Testis (tissue), 3 donors: ENCODE measurements around the gene IL31RA. TPM values are rescaled to one million over a fixed set of nuclear protein-coding genes. Genes with fewer than 3 reads are reported as not detected.

Experiments
- DNase-seq: peaks from one replicate; pipeline ENCODE4 v3.0.0-alpha.2; 2019
- H3K27ac ChIP-seq, 2 donors: fragments of 200-600 bp; sonication (generic); one replicate each; pipeline ENCODE4 v1.5.1; 2019
- H3K27me3 ChIP-seq: fragments of 200-600 bp; sonication (generic); one replicate; pipeline ENCODE4 v1.5.1; 2019
- H3K36me3 ChIP-seq: fragments of 200-600 bp; sonication (generic); one replicate; pipeline ENCODE4 v1.5.1; 2017; ENCODE audit warnings: low read depth; ENCODE audit errors: missing control alignments
- H3K4me1 ChIP-seq: fragments of 200-600 bp; sonication (generic); one replicate; pipeline ENCODE4 v1.5.1; 2019
- H3K4me3 ChIP-seq, 2 donors: fragments of 200-600 bp; sonication (generic); one replicate each; pipeline ENCODE4 v1.5.1; 2017 to 2019
- H3K9me3 ChIP-seq: fragments of 200-600 bp; sonication (generic); one replicate; pipeline ENCODE4 v1.5.1; 2017
- CTCF ChIP-seq, 3 experiments: fragments of 450-650 bp in 2 of 3; fragments of 200-600 bp in 1 of 3; sonication (generic) in 1 of 3; IDR thresholded peaks; one replicate each; pipeline ENCODE4 v1.5.1; 2016 to 2019; ENCODE audit warnings: antibody characterized with exemption in 3 of 3, mild to moderate bottlenecking in 2 of 3, moderate library complexity in 1 of 3
- POLR2A ChIP-seq: fragments of 450-650 bp; IDR thresholded peaks from one replicate; pipeline ENCODE4 v1.6.1; 2017; ENCODE audit warnings: antibody characterized with exemption, mild to moderate bottlenecking, moderate library complexity
- WGBS, 2 donors: methylation state at CpG; one replicate each; pipeline ENCODE4 v1.1.5; 2018; 5-methylcytosine and 5-hydroxymethylcytosine counted together
- intact Hi-C: fragments of 100-400 bp; cut with DNase I; formaldehyde crosslinking; loops from one replicate; pipeline ENCODE4 v1.15.1; 2023; ENCODE audit warnings: low total_unique reads
- polyA plus RNA-seq: library from polyadenylated mRNA; stranded (reverse); fragments of 350-450 nt; fragmentation: Illumina TruSeq; extraction: RNeasy Lipid Tissue Mini Kit (QIAGEN cat#74804); gene quantifications from one replicate; pipeline ENCODE4 v1.2.3, GENCODE V29; 2014; ENCODE audit warnings: low read depth, low replicate concordance; ENCODE audit not compliant: insufficient read depth
- total RNA-seq, 2 donors: library from RNA; depleted of rRNA; stranded (reverse); fragments of >200 nt; gene quantifications; one replicate each; pipeline ENCODE4 v1.2.3, GENCODE V29; 2016

IL31RA gene
- total and polyA plus RNA-seq, 3 donors from 2014 or later = 2.7 to 3.9 (median 3.1) TPM

- no peaks in the 10 kb centered on the region for H3K4me1 ChIP-seq
- TF ChIP-seq POLR2A (no peak), CTCF (IDR thresholded peaks at IDR 0.05) (no peak)
- intact Hi-C loops = no loop called here
- no peaks in the 10 kb centered on the region for H3K9me3 ChIP-seq
- H3K4me3 ChIP-seq = no peak overlapping the region
- WGBS, 2 donors = 83 to 85% methylated on average over 9 of the region's 9 CpGs
- H3K27ac ChIP-seq = no peak overlapping the region
- H3K27me3 ChIP-seq = no peaks in the 10 kb centered on the region
- no peak for DNase-seq
- H3K36me3 ChIP-seq = no peaks in the 10 kb centered on the region
Observed at GRCh38 chr5:55864606-55865541, 13.7 kb downstream of the IL31RA start.

GRCh38 chr5:55865831-55866230 lies 14.7 kb downstream of the IL31RA start:
- H3K4me1 ChIP-seq = no peaks in the 10 kb centered on the region
- intact Hi-C loops = no loop called here
- DNase-seq = no peak

GRCh38 chr5:55866485-55866884 lies 15.3 kb downstream of the IL31RA start:
- no peak for DNase-seq
- Histone ChIP-seq H3K4me3 (no peak overlapping the region), H3K4me1 (no peaks in the 10 kb centered on the region), H3K9me3 (no peaks in the 10 kb centered on the region), H3K27ac (no peak overlapping the region), H3K27me3 (no peaks in the 10 kb centered on the region), H3K36me3 (no peaks in the 10 kb centered on the region)
- TF ChIP-seq CTCF (IDR thresholded peaks at IDR 0.05) (no peak), POLR2A (no peak)
- intact Hi-C loops = no loop called here
- WGBS, 2 donors = 91% methylated on average over 7 of the region's 8 CpGs

More at GRCh38 chr5:55865831-55866230, 14.7 kb downstream of the IL31RA start:
- Histone ChIP-seq H3K4me3 (no peak overlapping the region), H3K9me3 (no peaks in the 10 kb centered on the region), H3K36me3 (no peaks in the 10 kb centered on the region), H3K27ac (no peak overlapping the region), H3K27me3 (no peaks in the 10 kb centered on the region)
- WGBS, 2 donors = 85 to 90% methylated on average over 2 to 3 of the region's 3 CpGs
- TF ChIP-seq CTCF (IDR thresholded peaks at IDR 0.05) (no peak), POLR2A (no peak)

GRCh38 chr5:55866934-55867333 lies 15.8 kb downstream of the IL31RA start:
- H3K4me3 ChIP-seq = no peak overlapping the region
- H3K9me3 ChIP-seq = no peaks in the 10 kb centered on the region
- H3K27ac ChIP-seq = no peak overlapping the region
- TF ChIP-seq CTCF (IDR thresholded peaks at IDR 0.05) (no peak), POLR2A (no peak)
- H3K27me3 ChIP-seq = no peaks in the 10 kb centered on the region
- WGBS, 2 donors = 36 to 55% methylated on average over 5 of the region's 5 CpGs
- H3K4me1 ChIP-seq = no peaks in the 10 kb centered on the region
- H3K36me3 ChIP-seq = no peaks in the 10 kb centered on the region
- no peak for DNase-seq
- intact Hi-C loops = no loop called here
